ENCODE measurements around the gene USP34.

Gene USP34

GRCh38 chr2:61431345-61431744 is 39.5 kb downstream of the USP34 start:
- ChIA-PET CTCF (no interaction called here), POLR2A (no interaction called here)
- H3K9me3 ChIP-seq (ENCODE audit: control insufficient read depth, insufficient read depth, low read depth, low read length) = no peaks in the 10 kb centered on the region
- H3K4me1 ChIP-seq (ENCODE audit: control insufficient read depth, insufficient read depth, low read length) = 0 out of 2 replicates have a peak, but pooled peaks cover 5% of the 10 kb centered on the region
- no peak overlapping the region for H3K27ac ChIP-seq (ENCODE audit: extremely low read depth, low read depth, low read length)
- TF ChIP-seq ZBTB6 (tag by site-specific recombination; IDR thresholded peaks at IDR 0.05) (no peak), ZNF707 (tag by site-specific recombination; IDR thresholded peaks at IDR 0.05) (no peak), ZNF692 (tag by site-specific recombination; IDR thresholded peaks at IDR 0.05) (no peak), YY2 (tag by site-specific recombination; IDR thresholded peaks at IDR 0.05) (no peak), RBAK (tag by site-specific recombination; IDR thresholded peaks at IDR 0.05) (no peak), ZNF530 (tag by site-specific recombination; IDR thresholded peaks at IDR 0.05; ENCODE audit: low read depth) (no peak), TCF7L2 (IDR thresholded peaks at IDR 0.05; ENCODE audit: borderline replicate concordance, low read depth, low read length) (no peak), ZNF24 (tag by site-specific recombination; IDR thresholded peaks at IDR 0.05) (no peak), ZNF549 (tag by site-specific recombination; IDR thresholded peaks at IDR 0.05) (no peak), ZNF214 (tag by site-specific recombination; IDR thresholded peaks at IDR 0.05; ENCODE audit: borderline replicate concordance) (no peak)
- H3K4me3 ChIP-seq (ENCODE audit: low read depth, low read length) = no peak overlapping the region
- H3K36me3 ChIP-seq (ENCODE audit: control insufficient read depth in 2 of 2, insufficient read depth in 1 of 2, low read length in 2 of 2) = no peaks in the 10 kb centered on the region; a peak in 1 of 3 replicates

GRCh38 chr2:61426267-61426897 is 44.5 kb downstream of the USP34 start:
- H3K4me1 ChIP-seq (ENCODE audit: control insufficient read depth, insufficient read depth, low read length) = 0 out of 2 replicates have a peak, but pooled peaks cover 5% of the 10 kb centered on the region
- CTCF ChIA-PET = interaction anchor here (0.6 to 1.7 kb wide), 10 partner anchors 8 to 511 kb away, joined by 3 to 5 read pairs (median 4); no protein-coding TSS in a partner anchor
- no peak overlapping the region for H3K27ac ChIP-seq (ENCODE audit: extremely low read depth, low read depth, low read length)
- H3K36me3 ChIP-seq (ENCODE audit: control insufficient read depth in 2 of 2, insufficient read depth in 1 of 2, low read length in 2 of 2) = no peaks in the 10 kb centered on the region; a peak in 1 of 3 replicates
- H3K9me3 ChIP-seq (ENCODE audit: control insufficient read depth, insufficient read depth, low read depth, low read length) = no peaks in the 10 kb centered on the region
- H3K4me3 ChIP-seq (ENCODE audit: low read depth, low read length) = no peak overlapping the region
- POLR2A ChIA-PET = no interaction called here
- TF ChIP-seq ZNF148 (tag by site-specific recombination; IDR thresholded peaks at IDR 0.05; ENCODE audit: borderline replicate concordance) (no peak), OSR2 (tag by site-specific recombination; IDR thresholded peaks at IDR 0.05) (no peak), ZBTB1 (tag by site-specific recombination; IDR thresholded peaks at IDR 0.05) (no peak), WT1 (tag by site-specific recombination; IDR thresholded peaks at IDR 0.05) (no peak), SALL2 (tag by site-specific recombination; IDR thresholded peaks at IDR 0.05; ENCODE audit: borderline replicate concordance) (no peak), ZNF488 (tag by site-specific recombination; IDR thresholded peaks at IDR 0.05) (no peak), ZNF704 (tag by site-specific recombination; IDR thresholded peaks at IDR 0.05) (no peak), ZNF394 (tag by site-specific recombination; IDR thresholded peaks at IDR 0.05; ENCODE audit: borderline replicate concordance) (no peak), ZNF433 (tag by site-specific recombination; IDR thresholded peaks at IDR 0.05; ENCODE audit: low read depth) (no peak), ZNF660 (tag by site-specific recombination; IDR thresholded peaks at IDR 0.05) (no peak), KLF10 (tag by site-specific recombination; IDR thresholded peaks at IDR 0.05) (no peak), IKZF3 (tag by site-specific recombination; IDR thresholded peaks at IDR 0.05) (no peak), ZNF76 (tag by site-specific recombination; IDR thresholded peaks at IDR 0.05; ENCODE audit: borderline replicate concordance, low read depth) (no peak), GFI1B (tag by site-specific recombination; IDR thresholded peaks at IDR 0.05) (no peak), KLF1 (tag by site-specific recombination; IDR thresholded peaks at IDR 0.05) (no peak), ATF2 (tag by site-specific recombination; IDR thresholded peaks at IDR 0.05; ENCODE audit: low read depth) (no peak), ZNF529 (tag by site-specific recombination; IDR thresholded peaks at IDR 0.05; ENCODE audit: insufficient replicate concordance) (no peak)
